Fibroblast of skin of abdomen (primary cell): ENCODE results near the gene TSPYL2.

Source experiments
- DNase-seq: peaks from one replicate; pipeline ENCODE4 v3.0.0-alpha.2; 2013

Gene TSPYL2

DNA sequence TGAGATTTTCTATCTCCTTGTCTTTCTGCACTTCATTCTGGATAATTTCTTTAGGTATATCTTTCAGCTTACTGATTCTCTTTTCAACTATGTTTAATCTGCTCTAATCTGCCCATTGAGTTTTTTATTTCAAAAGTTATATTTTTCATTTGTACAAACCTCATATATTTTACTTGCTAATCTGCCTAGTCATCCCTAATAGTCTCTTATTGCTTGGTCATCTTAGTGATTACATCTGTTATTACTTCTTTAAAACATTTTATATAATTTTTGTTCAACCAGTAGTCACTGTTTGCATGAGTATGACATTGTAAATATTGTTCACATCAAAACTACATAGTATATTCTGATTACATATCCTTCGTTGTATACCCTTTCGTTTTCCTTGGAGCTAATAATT lies 44.2 kb downstream of the TSPYL2 start:
- no peak for DNase-seq

DNA sequence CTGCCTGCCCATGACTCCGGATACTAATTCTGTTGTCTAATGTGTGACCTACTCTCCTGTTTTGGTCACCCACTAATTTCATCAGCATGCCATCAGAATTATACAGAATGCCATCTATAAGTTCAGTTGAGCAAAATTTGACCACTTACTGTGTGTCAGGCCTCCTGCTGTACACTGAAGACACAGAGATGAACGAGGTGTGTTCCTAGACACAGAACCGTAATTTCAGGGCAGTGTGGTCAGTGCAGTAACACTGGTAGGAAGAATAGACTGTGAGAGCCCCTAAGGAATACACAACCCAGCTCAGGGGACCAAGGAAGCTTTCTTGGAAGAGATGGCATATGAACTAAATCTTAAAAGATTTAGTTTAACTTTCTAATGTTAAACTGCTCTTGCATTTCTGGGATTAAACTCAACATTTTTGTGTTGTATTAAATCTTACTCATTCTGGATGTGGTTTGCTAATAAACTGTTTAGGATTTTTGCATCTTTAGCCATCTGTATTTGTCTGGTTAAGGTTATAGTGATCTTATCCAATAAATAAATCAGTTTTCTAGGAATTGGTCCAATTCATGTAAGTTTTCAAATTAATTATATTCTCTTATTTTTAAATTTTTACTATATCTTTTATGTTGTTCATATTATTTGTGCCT lies 46.1 kb downstream of the TSPYL2 start:
- peak; percentile 33 for DNase-seq

DNA sequence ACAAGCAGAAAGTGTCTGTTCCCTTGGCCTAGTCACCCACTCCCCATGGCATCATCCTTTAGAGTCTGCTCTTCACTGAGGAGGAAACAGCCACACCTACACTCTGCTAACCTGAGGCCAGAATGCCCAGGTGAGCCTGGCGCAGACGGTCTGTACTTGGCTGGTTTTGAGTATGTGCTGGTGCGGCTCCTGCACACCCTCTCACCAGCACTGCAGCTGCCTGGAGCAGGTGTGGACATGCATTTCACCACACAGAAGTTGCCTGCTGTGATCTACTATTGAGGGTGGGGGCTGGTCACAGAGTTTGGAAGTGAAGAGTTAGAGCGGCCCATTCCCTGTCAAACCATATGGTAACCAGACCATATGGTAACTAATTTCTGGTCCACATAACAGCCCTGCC lies 51.2 kb downstream of the TSPYL2 start:
- DNase-seq = no peak

DNA sequence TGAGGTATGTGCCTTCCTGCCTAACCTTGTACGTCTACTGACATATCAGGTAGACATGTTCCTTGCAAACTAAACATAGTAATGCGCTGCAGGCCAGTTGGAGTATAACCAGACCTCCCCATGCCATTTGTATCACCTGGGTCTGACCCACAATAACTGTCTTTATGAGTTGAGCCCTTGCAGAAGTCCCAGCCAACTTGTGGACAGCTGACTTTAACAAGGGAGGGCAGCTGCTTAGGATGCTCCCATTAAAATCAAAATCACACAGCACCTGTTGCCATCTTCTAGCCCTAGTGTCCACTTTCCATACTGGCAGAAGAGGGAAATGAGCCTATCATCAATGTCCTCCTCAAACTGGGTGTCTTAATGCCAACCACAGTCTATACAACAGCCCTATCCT lies 53.4 kb downstream of the TSPYL2 start:
- DNase-seq = no peak
